GM18951 (cell line): ENCODE results near the gene NAGPA.

ENCODE experiments used
- POLR2A ChIP-seq: IDR thresholded peaks from 4 replicates; pipeline ENCODE4 v1.6.1; 2011; ENCODE audit warnings: mild to moderate bottlenecking; ENCODE audit not compliant: insufficient read length, insufficient read depth; ENCODE audit errors: extremely low read depth
- in situ Hi-C: fragments of 300-500 bp; cut with MboI; formaldehyde crosslinking; loops from one replicate; pipeline ENCODE4 v1.12.0; 2022; ENCODE audit warnings: low sequenced_read_pairs, mixed read lengths, inconsistent platforms; ENCODE audit not compliant: unreplicated experiment

The NAGPA gene

GRCh38 chr16:5069854-5070253, 36.1 kb upstream of the NAGPA start:
- TF ChIP-seq POLR2A: no peak
- in situ Hi-C loops: no loop called here

- no peak for TF ChIP-seq POLR2A
- in situ Hi-C loops: no loop called here
Measured at GRCh38 chr16:5069048-5069447, 35.3 kb upstream of the NAGPA start.

GRCh38 chr16:5066511-5066910, 32.8 kb upstream of the NAGPA start:
- TF ChIP-seq POLR2A: no peak
- in situ Hi-C loops: no loop called here

- no peak for TF ChIP-seq POLR2A
- in situ Hi-C loops: no loop called here
Measured at GRCh38 chr16:5065813-5066212, 32.1 kb upstream of the NAGPA start, which contains the start of gene C16orf89. C16orf89 (minus strand) TSS chr16:5065956; CDS start chr16:5065908, 48 bp downstream.

- in situ Hi-C loops: no loop called here
Measured at GRCh38 chr16:5065326-5065725, 31.6 kb upstream of the NAGPA start.

GRCh38 chr16:5064915-5065314, 31.2 kb upstream of the NAGPA start:
- no peak for TF ChIP-seq POLR2A
- in situ Hi-C loops: no loop called here

More at GRCh38 chr16:5065326-5065725, 31.6 kb upstream of the NAGPA start:
- TF ChIP-seq POLR2A: no peak

- in situ Hi-C loops: no loop called here
- no peak for TF ChIP-seq POLR2A
Measured at GRCh38 chr16:5062790-5063765, 29.3 kb upstream of the NAGPA start.

GRCh38 chr16:5062051-5062450, 28.3 kb upstream of the NAGPA start:
- no peak for TF ChIP-seq POLR2A
- in situ Hi-C loops: no loop called here

GRCh38 chr16:5060073-5060641, 26.4 kb upstream of the NAGPA start:
- no peak for TF ChIP-seq POLR2A
- in situ Hi-C loops: no loop called here

GRCh38 chr16:5059386-5060072, 25.8 kb upstream of the NAGPA start:
- TF ChIP-seq POLR2A: no peak
- in situ Hi-C loops: no loop called here

GRCh38 chr16:5058476-5058875, 24.7 kb upstream of the NAGPA start:
- in situ Hi-C loops: no loop called here
- TF ChIP-seq POLR2A: no peak

GRCh38 chr16:5056352-5056751, 22.6 kb upstream of the NAGPA start:
- TF ChIP-seq POLR2A: no peak
- in situ Hi-C loops: no loop called here
